A673 (cell line): Measurements from ENCODE around the gene TMEM109.

Experiments used
- CTCF ChIP-seq: fragments of 300-800, 200-600 bp; sonication (generic); conservative IDR thresholded peaks from 2 replicates; pipeline ENCODE4 v1.5.1; 2017; ENCODE audit warnings: low read depth, mild to moderate bottlenecking, antibody characterized with exemption, low read length, moderate library complexity, mixed read lengths
- EZH2 ChIP-seq: fragments of 200-600 bp; sonication (generic); IDR thresholded peaks from 2 replicates; pipeline ENCODE4 v1.6.1; 2017; ENCODE audit warnings: borderline replicate concordance, low read depth, mild to moderate bottlenecking, mixed read lengths, antibody characterized with exemption, low read length; ENCODE audit not compliant: poor library complexity, severe bottlenecking

GRCh38 chr11:60937811-60938210, 23.9 kb downstream of the TMEM109 start:
- TF ChIP-seq CTCF (no peak), EZH2 (no peak)
